Measurements from ENCODE around the gene RAP1GAP. TPM values are rescaled to one million over a fixed set of nuclear protein-coding genes. Genes with fewer than 3 reads are reported as not detected.

Gene RAP1GAP
- total RNA-seq, 3 donors from 2014 or later = 0.32 to 7.2 (median 6.0) TPM

DNA sequence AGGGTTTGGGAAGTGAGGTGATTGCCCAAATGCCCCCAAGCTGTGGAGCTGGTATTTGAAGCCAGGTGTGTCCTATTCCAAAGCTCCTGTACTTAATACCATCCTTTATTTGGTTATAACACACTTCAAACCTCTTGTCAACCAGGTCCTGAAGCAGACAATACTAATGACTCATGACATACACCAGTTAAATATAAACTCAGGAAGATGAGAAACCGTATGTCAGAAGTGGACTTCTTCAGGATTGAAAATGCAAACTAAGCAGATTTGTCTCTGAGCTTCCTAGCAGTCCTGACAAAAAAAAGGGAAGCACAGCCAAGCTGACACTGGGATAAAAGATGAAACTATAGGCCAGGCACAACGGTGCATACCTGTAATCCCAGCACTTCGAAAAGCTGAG lies 89.4 kb downstream of the RAP1GAP start:
- intact Hi-C loops (cut with DNase I; ENCODE audit: low total_unique reads) = loop anchor here (1.0 to 10.0 kb wide), 2 partner anchors 10 to 65 kb away; no protein-coding TSS in a partner anchor
- Histone ChIP-seq H3K4me1 (peaks cover 0 to 1% of the 10 kb centered on the region in 2 donors), H3K27me3 (no peaks in the 10 kb centered on the region), H3K4me3 (no peak overlapping the region), H3K27ac (no peak overlapping the region), H3K9me3 (no peaks in the 10 kb centered on the region), H3K36me3 (no peaks in the 10 kb centered on the region)
- TF ChIP-seq, protein P1, sequence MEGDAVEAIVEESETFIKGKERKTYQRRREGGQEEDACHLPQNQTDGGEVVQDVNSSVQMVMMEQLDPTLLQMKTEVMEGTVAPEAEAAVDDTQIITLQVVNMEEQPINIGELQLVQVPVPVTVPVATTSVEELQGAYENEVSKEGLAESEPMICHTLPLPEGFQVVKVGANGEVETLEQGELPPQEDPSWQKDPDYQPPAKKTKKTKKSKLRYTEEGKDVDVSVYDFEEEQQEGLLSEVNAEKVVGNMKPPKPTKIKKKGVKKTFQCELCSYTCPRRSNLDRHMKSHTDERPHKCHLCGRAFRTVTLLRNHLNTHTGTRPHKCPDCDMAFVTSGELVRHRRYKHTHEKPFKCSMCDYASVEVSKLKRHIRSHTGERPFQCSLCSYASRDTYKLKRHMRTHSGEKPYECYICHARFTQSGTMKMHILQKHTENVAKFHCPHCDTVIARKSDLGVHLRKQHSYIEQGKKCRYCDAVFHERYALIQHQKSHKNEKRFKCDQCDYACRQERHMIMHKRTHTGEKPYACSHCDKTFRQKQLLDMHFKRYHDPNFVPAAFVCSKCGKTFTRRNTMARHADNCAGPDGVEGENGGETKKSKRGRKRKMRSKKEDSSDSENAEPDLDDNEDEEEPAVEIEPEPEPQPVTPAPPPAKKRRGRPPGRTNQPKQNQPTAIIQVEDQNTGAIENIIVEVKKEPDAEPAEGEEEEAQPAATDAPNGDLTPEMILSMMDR (IDR thresholded peaks at IDR 0.05) = no peak
- TF ChIP-seq POLR2A (IDR thresholded peaks at IDR 0.05) (no peak), POLR2AphosphoS5 (IDR thresholded peaks at IDR 0.05) (no peak)
- DNase-seq (ENCODE audit: low spot score in 2 of 2) = no peak

DNA sequence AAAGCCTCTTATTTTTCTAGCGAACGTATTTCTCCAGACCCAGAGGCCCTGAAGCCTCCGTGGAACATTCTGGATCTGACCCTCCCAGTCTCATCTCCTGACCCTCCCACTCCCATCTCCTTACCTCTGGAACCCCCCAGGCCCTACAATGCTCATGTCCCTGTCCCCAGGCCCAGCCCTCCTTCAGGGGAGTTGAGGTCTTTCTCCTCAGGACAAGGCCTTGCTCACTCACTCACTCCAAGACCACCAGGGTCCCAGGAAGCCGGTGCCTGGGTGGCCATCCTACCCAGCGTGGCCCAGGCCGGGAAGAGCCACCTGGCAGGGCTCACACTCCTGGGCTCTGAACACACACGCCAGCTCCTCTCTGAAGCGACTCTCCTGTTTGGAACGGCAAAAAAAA lies 91.2 kb downstream of the RAP1GAP start:
- intact Hi-C loops (cut with DNase I; ENCODE audit: low total_unique reads) = loop anchor here (10.0 kb wide), 1 partner anchor 63 kb away; no protein-coding TSS in a partner anchor
- H3K4me3 ChIP-seq = no peak overlapping the region

DNA sequence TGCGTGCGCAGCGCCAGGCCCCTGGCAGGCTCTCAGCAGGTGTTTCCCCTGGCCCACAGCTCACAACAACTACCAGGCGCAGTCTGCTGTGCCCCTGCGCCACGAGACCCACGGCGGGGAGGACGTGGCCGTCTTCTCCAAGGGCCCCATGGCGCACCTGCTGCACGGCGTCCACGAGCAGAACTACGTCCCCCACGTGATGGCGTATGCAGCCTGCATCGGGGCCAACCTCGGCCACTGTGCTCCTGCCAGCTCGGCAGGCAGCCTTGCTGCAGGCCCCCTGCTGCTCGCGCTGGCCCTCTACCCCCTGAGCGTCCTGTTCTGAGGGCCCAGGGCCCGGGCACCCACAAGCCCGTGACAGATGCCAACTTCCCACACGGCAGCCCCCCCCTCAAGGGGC lies 91.8 kb downstream of the RAP1GAP start:
- H3K9me3 ChIP-seq = no peaks in the 10 kb centered on the region
- intact Hi-C loops (cut with DNase I; ENCODE audit: low total_unique reads) = loop anchor here (10.0 kb wide), 1 partner anchor 63 kb away; no protein-coding TSS in a partner anchor
- TF ChIP-seq, protein P1 (IDR thresholded peaks at IDR 0.05) = no peak
- TF ChIP-seq POLR2AphosphoS5 (IDR thresholded peaks at IDR 0.05) (no peak), POLR2A (IDR thresholded peaks at IDR 0.05) (no peak)
- no peak overlapping the region for H3K27ac ChIP-seq
- no peaks in the 10 kb centered on the region for H3K27me3 ChIP-seq
- no peak overlapping the region for H3K4me3 ChIP-seq
- H3K4me1 ChIP-seq = peaks cover 0 to 4% of the 10 kb centered on the region in 2 donors
- no peak for DNase-seq (ENCODE audit: low spot score in 2 of 2)
- no peaks in the 10 kb centered on the region for H3K36me3 ChIP-seq

More for the DNA sequence above, 91.2 kb downstream of the RAP1GAP start:
- no peaks in the 10 kb centered on the region for H3K36me3 ChIP-seq
- no peaks in the 10 kb centered on the region for H3K27me3 ChIP-seq
- no peak for DNase-seq (ENCODE audit: low spot score in 2 of 2)
- TF ChIP-seq POLR2AphosphoS5 (IDR thresholded peaks at IDR 0.05) = no peak
- TF ChIP-seq, protein P1 (IDR thresholded peaks at IDR 0.05) = no peak
- no peak for TF ChIP-seq POLR2A (IDR thresholded peaks at IDR 0.05)
- no peak overlapping the region for H3K27ac ChIP-seq
- no peaks in the 10 kb centered on the region for H3K9me3 ChIP-seq
- H3K4me1 ChIP-seq = peaks cover 0 to 4% of the 10 kb centered on the region in 2 donors

DNA sequence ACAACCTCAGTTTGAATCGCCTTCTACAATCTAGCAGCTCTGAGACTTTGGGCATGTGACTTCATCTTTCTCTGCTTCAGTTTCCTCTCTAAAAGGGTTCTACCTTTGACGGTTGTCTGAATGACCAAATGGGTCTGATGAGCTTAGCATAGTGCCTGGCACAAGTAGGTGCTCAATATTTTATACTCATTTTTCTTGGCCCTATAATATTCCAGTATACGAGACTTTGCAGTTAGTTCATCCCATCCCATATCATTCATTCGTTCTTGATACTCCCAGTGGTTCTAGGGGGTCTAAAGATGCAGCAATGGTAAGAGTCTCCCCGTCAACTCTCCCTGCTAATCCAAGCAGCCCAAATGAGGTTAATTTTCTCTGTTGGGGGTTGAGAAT lies 92.4 kb downstream of the RAP1GAP start:
- Histone ChIP-seq H3K4me1 (peaks cover 0 to 4% of the 10 kb centered on the region in 2 donors), H3K27ac (no peak overlapping the region), H3K4me3 (no peak overlapping the region), H3K36me3 (no peaks in the 10 kb centered on the region), H3K27me3 (no peaks in the 10 kb centered on the region), H3K9me3 (peaks cover 0 to 3% of the 10 kb centered on the region in 2 donors)
- TF ChIP-seq, protein P1 (IDR thresholded peaks at IDR 0.05) = no peak
- TF ChIP-seq POLR2A (IDR thresholded peaks at IDR 0.05) (no peak), POLR2AphosphoS5 (IDR thresholded peaks at IDR 0.05) (no peak)
- intact Hi-C loops (cut with DNase I; ENCODE audit: low total_unique reads) = loop anchor here (10.0 kb wide), 1 partner anchor 62 kb away; no protein-coding TSS in a partner anchor
- no peak for DNase-seq (ENCODE audit: low spot score in 2 of 2)

DNA sequence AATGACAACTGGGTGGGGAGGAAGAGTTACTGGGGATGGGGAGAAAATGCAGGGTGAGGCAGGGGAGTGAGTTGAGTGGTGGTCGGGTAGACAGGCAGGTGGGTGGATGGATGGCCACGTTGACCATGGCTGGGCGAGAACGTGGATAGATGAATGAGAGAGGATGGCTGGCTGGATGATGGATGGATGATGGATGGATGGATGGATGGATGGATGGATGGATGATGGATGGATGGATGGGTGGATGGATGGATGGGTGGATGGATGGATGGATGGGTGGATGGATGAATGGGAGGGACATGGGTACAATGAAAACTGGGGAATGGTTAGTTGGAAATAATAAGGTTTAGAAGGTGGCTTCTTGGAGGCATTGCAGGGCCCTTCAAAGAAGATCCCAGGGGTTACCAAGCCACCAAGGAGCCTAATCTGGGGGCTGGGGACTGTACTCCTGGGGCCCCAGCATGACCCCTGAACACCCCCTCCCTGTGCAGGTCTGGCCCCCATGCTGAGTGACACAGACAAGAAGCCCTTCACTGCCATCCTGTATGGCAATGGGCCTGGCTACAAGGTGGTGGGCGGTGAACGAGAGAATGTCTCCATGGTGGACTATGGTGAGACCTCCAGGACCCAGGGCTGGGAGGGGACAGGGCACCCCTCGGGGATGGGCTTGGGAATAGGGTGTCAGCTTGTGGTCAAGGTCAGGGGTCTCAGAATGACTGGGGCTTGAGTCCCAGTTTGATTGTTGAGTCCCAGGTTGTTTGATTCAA lies 92.9 kb downstream of the RAP1GAP start:
- TF ChIP-seq, protein P1 (IDR thresholded peaks at IDR 0.05) = no peak
- no peak for TF ChIP-seq POLR2AphosphoS5 (IDR thresholded peaks at IDR 0.05)
- TF ChIP-seq POLR2A (IDR thresholded peaks at IDR 0.05) = no peak
- no peak for DNase-seq (ENCODE audit: low spot score in 2 of 2)
- H3K27ac ChIP-seq = no peak overlapping the region
- H3K36me3 ChIP-seq = no peaks in the 10 kb centered on the region
- H3K9me3 ChIP-seq = peaks cover 0 to 3% of the 10 kb centered on the region in 2 donors
- H3K4me1 ChIP-seq = peaks cover 0 to 4% of the 10 kb centered on the region in 2 donors
- intact Hi-C loops (cut with DNase I; ENCODE audit: low total_unique reads) = loop anchor here (10.0 kb wide), 1 partner anchor 61 kb away; no protein-coding TSS in a partner anchor
- no peak overlapping the region for H3K4me3 ChIP-seq
- no peaks in the 10 kb centered on the region for H3K27me3 ChIP-seq
